Vagina (tissue), 2 donors: ENCODE data around the gene ACSL6.

Experiments used
- POLR2A ChIP-seq, 2 donors: fragments of 450-650 bp; IDR thresholded peaks; one replicate each; pipeline ENCODE4 v1.6.1; 2017; ENCODE audit warnings: antibody characterized with exemption in 2 of 2, mild to moderate bottlenecking in 2 of 2, moderate library complexity in 2 of 2
- TF ChIP-seq, protein P1 (sequence below), 3 experiments: fragments of 450-650 bp in 2 of 3; fragments of 200-600 bp in 1 of 3; sonication (generic) in 1 of 3; IDR thresholded peaks; one replicate each; pipeline ENCODE4 v1.5.1; 2017 to 2019; ENCODE audit warnings: antibody characterized with exemption in 3 of 3, mild to moderate bottlenecking in 2 of 3, moderate library complexity in 2 of 3

GRCh38 chr5:131945551-131946168, 65.8 kb downstream of the ACSL6 start, which contains the start of gene MEIKIN:
- TF ChIP-seq POLR2A (IDR thresholded peaks at IDR 0.05), result no peak
- TF ChIP-seq, protein P1, sequence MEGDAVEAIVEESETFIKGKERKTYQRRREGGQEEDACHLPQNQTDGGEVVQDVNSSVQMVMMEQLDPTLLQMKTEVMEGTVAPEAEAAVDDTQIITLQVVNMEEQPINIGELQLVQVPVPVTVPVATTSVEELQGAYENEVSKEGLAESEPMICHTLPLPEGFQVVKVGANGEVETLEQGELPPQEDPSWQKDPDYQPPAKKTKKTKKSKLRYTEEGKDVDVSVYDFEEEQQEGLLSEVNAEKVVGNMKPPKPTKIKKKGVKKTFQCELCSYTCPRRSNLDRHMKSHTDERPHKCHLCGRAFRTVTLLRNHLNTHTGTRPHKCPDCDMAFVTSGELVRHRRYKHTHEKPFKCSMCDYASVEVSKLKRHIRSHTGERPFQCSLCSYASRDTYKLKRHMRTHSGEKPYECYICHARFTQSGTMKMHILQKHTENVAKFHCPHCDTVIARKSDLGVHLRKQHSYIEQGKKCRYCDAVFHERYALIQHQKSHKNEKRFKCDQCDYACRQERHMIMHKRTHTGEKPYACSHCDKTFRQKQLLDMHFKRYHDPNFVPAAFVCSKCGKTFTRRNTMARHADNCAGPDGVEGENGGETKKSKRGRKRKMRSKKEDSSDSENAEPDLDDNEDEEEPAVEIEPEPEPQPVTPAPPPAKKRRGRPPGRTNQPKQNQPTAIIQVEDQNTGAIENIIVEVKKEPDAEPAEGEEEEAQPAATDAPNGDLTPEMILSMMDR (IDR thresholded peaks at IDR 0.05), result no peak
